ENCODE results near the gene COL12A1.
"Not testable (repeated sequence)": the region's sequence is repeated elsewhere in the genome, so short reads cannot be mapped to it uniquely, and the experiment has no call there.

The COL12A1 gene

DNA sequence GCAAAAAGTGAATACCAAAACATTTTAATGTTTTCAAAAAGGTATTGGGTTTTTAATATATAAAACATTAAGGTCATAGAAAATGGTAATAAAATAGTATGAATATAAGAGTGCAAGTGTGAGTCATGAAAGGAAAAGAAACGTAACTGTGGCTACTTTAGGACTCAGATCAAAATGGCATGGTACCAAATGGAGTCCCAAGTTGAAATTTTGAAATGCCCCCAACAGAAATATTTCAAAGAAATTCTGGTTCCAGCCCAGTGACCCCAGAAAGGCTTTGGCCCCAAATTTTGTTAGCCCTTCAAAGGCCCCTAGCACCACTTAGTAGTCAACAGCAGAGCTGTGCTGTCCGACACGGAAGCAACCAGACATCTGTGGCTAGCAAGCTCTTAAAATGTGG lies 6.0 kb downstream of the COL12A1 start:
- no peak overlapping the region for H3K9ac ChIP-seq (ENCODE audit: insufficient read length, low read depth)
- peaks cover 40% of the 10 kb centered on the region for H3K27me3 ChIP-seq (ENCODE audit: insufficient read depth, insufficient read length)
- no peak for DNase-seq (ENCODE audit: low read depth, low spot score)
- no peak for TF ChIP-seq YY1 (IDR thresholded peaks at IDR 0.05; ENCODE audit: insufficient read depth, insufficient read length)
- H3K9me3 ChIP-seq (ENCODE audit: insufficient read depth, low read length), result no peaks in the 10 kb centered on the region
- no peak overlapping the region for H3K4me3 ChIP-seq (ENCODE audit: insufficient read length, low read depth)
- no peaks in the 10 kb centered on the region for H3K36me3 ChIP-seq (ENCODE audit: insufficient read depth, insufficient read length, low read length)
- no peaks in the 10 kb centered on the region for H3K4me1 ChIP-seq (ENCODE audit: insufficient read depth, insufficient read length)

DNA sequence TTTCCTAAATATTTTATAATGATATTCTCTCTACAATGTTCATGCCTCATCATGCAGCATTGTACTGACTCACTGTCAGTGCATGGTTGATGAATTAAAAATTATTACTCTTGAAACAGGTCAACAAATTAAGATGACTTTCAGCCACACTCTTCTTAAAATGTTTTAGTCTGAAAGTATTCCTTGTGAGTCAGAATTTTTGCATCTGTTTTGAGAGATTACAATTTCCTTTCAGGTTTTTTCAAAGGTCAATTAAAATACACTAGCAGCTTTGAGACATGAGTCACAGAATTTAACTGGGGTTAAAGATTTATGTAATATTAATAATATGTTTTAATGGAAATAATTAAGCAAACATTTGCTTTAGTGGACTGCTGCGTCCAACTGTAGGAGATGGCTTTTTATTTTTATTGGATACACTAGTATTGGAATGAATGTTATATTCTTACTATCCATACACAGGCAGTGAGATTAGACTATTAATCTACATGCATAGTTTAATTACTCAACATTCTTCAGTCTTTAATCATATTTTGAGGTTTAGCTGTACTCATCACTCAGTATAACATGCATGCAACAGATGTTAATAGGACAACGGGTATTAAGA lies 9.7 kb downstream of the COL12A1 start:
- Histone ChIP-seq H3K4me3 (ENCODE audit: insufficient read length, low read depth) (no peak overlapping the region), H3K36me3 (ENCODE audit: insufficient read depth, insufficient read length, low read length) (no peaks in the 10 kb centered on the region), H3K9ac (ENCODE audit: insufficient read length, low read depth) (no peak overlapping the region), H3K4me1 (ENCODE audit: insufficient read depth, insufficient read length) (no peaks in the 10 kb centered on the region), H3K27me3 (ENCODE audit: insufficient read depth, insufficient read length) (peaks cover 3% of the 10 kb centered on the region), H3K9me3 (ENCODE audit: insufficient read depth, low read length) (no peaks in the 10 kb centered on the region)
- TF ChIP-seq YY1 (IDR thresholded peaks at IDR 0.05; ENCODE audit: insufficient read depth, insufficient read length), result no peak
- no peak for TF ChIP-seq SUZ12 (IDR thresholded peaks at IDR 0.05; ENCODE audit: extremely low read depth, insufficient read depth, insufficient read length)
- TF ChIP-seq ZNF274 (IDR thresholded peaks at IDR 0.05; ENCODE audit: low read depth, low read length), result no peak
- DNase-seq (ENCODE audit: low read depth, low spot score), result no peak

DNA sequence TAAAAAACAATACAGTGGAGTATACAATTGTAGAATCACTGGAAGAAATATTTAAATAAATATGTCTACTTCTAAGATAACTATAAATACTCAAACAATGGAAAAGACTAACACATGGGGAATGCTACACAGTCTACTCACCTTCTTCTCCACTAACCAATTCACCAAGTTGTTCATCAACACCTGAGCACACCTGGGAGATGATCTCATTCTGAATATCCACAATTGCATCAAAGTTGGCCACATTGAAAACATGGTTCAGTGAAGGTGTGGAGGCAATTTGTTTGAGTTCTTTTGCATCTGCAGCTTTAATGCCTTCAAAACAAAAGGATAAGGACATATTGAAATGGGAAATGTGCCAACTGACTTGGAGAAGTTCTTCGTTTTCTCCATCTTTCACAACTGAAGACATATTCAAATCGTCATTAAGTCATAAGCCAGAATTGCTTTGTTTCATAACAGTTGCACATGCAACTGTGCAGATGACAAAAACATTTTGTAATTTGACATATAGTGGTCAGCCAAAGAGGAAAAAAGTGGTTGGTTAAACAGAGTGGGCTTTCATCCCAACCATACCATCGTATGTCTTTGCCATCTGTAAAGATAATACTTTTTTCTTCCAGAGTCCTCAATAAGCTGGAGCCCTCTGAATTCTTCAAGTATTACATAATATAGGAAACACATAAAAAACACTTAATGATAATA lies 17.5 kb downstream of the COL12A1 start:
- Histone ChIP-seq H3K4me3 (ENCODE audit: insufficient read length, low read depth) (no peak overlapping the region), H3K9ac (ENCODE audit: insufficient read length, low read depth) (no peak overlapping the region), H3K36me3 (ENCODE audit: insufficient read depth, insufficient read length, low read length) (peaks cover 12% of the 10 kb centered on the region), H3K9me3 (ENCODE audit: insufficient read depth, low read length) (no peaks in the 10 kb centered on the region), H3K27me3 (ENCODE audit: insufficient read depth, insufficient read length) (no peaks in the 10 kb centered on the region), H3K4me1 (ENCODE audit: insufficient read depth, insufficient read length) (no peaks in the 10 kb centered on the region)
- TF ChIP-seq YY1 (IDR thresholded peaks at IDR 0.05; ENCODE audit: insufficient read depth, insufficient read length) (no peak), SUZ12 (IDR thresholded peaks at IDR 0.05; ENCODE audit: extremely low read depth, insufficient read depth, insufficient read length) (no peak), ZNF274 (IDR thresholded peaks at IDR 0.05; ENCODE audit: low read depth, low read length) (no peak)
- no peak for DNase-seq (ENCODE audit: low read depth, low spot score)

DNA sequence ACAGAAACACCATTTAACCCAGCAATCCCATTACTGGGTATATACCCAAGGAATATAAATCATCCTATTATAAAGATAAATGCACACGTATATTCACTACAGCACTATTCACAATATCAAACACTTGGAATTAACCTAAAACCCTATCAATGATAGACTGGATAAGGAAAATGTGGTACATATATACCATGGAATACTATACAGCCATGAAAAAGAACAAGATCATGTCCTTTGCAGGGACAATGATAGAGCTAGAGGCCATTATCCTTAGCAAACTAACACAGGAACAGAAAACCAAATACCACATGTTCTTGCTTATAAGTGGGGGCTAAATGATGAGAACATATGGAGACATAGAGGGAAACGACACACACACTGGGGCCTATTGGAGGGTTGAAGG lies 19.3 kb downstream of the COL12A1 start:
- not testable (repeated sequence) for DNase-seq (ENCODE audit: low read depth, low spot score); H3K27me3 ChIP-seq (ENCODE audit: insufficient read depth, insufficient read length); H3K9me3 ChIP-seq (ENCODE audit: insufficient read depth, low read length); H3K9ac ChIP-seq (ENCODE audit: insufficient read length, low read depth); H3K4me3 ChIP-seq (ENCODE audit: insufficient read length, low read depth); H3K4me1 ChIP-seq (ENCODE audit: insufficient read depth, insufficient read length)
- H3K36me3 ChIP-seq (ENCODE audit: insufficient read depth, insufficient read length, low read length), result peaks cover 12% of the 10 kb centered on the region

DNA sequence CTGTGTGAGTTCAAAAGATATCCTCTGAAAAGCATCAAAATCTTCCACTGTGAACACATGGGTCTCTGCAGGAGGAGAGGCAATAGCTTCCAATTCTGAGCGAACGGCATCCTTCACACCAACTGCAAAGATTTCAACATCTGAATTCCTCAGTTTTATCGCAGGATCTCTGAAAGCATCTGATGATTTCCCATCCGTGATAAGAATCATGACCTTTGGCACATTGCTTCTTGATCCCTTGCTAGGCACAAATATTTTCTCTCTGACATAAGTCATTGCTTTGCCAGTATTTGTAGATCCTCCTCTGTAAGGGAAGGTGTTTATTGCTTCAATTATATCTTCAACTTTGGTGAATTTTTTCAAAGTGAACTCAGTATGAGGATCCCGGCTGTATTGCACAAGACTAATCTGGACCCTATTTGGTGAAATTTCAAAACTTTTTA lies 22.7 kb downstream of the COL12A1 start:
- Histone ChIP-seq H3K9ac (ENCODE audit: insufficient read length, low read depth) (no peak overlapping the region), H3K4me3 (ENCODE audit: insufficient read length, low read depth) (no peak overlapping the region), H3K36me3 (ENCODE audit: insufficient read depth, insufficient read length, low read length) (peaks cover 8% of the 10 kb centered on the region), H3K27me3 (ENCODE audit: insufficient read depth, insufficient read length) (no peaks in the 10 kb centered on the region), H3K4me1 (ENCODE audit: insufficient read depth, insufficient read length) (no peaks in the 10 kb centered on the region), H3K9me3 (ENCODE audit: insufficient read depth, low read length) (no peaks in the 10 kb centered on the region)
- TF ChIP-seq SUZ12 (IDR thresholded peaks at IDR 0.05; ENCODE audit: extremely low read depth, insufficient read depth, insufficient read length) (no peak), YY1 (IDR thresholded peaks at IDR 0.05; ENCODE audit: insufficient read depth, insufficient read length) (no peak), ZNF274 (IDR thresholded peaks at IDR 0.05; ENCODE audit: low read depth, low read length) (no peak)
- no peak for DNase-seq (ENCODE audit: low read depth, low spot score)

DNA sequence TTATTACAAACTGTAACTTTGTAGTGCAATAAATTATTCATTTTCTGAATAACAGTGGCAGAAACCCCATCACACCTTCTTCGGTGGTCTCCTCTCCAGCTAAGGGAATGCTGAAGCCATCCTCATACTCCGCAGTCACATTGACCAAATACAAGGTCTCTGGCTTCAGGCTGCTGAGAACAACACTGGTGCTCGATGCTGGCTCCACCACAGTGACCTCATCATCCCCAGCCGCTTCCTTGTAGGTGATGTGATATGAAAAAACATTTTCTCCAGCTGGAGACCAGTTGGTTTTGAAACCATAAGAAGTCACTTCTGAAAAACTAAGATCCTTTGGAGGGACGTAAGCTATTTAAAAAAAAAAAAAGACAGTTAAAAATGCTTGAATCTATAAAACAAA lies 25.0 kb downstream of the COL12A1 start:
- Histone ChIP-seq H3K27me3 (ENCODE audit: insufficient read depth, insufficient read length) (no peaks in the 10 kb centered on the region), H3K4me1 (ENCODE audit: insufficient read depth, insufficient read length) (no peaks in the 10 kb centered on the region), H3K9ac (ENCODE audit: insufficient read length, low read depth) (no peak overlapping the region), H3K9me3 (ENCODE audit: insufficient read depth, low read length) (no peaks in the 10 kb centered on the region), H3K4me3 (ENCODE audit: insufficient read length, low read depth) (no peak overlapping the region), H3K36me3 (ENCODE audit: insufficient read depth, insufficient read length, low read length) (peaks cover 12% of the 10 kb centered on the region)
- TF ChIP-seq ZNF274 (IDR thresholded peaks at IDR 0.05; ENCODE audit: low read depth, low read length) (no peak), YY1 (IDR thresholded peaks at IDR 0.05; ENCODE audit: insufficient read depth, insufficient read length) (no peak), SUZ12 (IDR thresholded peaks at IDR 0.05; ENCODE audit: extremely low read depth, insufficient read depth, insufficient read length) (no peak)
- no peak for DNase-seq (ENCODE audit: low read depth, low spot score)

DNA sequence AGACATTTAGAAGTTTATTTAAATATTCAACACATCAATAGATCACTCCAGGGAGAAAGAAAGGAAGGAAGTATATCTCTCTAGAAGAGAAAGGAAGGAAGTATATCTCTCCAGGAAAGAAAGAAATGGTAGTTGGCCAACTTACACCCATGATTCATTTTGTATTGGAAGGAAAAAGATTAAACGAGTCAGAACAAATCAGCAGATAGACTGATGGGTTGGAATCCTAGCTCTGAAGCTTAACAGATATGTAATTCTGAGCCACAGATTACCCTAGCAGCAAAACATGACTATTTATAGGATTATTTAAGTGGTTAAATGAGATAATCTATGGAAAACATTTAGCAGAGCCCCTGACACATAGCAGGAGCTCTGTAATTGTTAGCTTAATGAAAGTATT lies 27.1 kb downstream of the COL12A1 start:
- Histone ChIP-seq H3K9ac (ENCODE audit: insufficient read length, low read depth) (no peak overlapping the region), H3K4me1 (ENCODE audit: insufficient read depth, insufficient read length) (no peaks in the 10 kb centered on the region), H3K27me3 (ENCODE audit: insufficient read depth, insufficient read length) (no peaks in the 10 kb centered on the region), H3K4me3 (ENCODE audit: insufficient read length, low read depth) (no peak overlapping the region), H3K36me3 (ENCODE audit: insufficient read depth, insufficient read length, low read length) (peaks cover 12% of the 10 kb centered on the region), H3K9me3 (ENCODE audit: insufficient read depth, low read length) (no peaks in the 10 kb centered on the region)
- TF ChIP-seq YY1 (IDR thresholded peaks at IDR 0.05; ENCODE audit: insufficient read depth, insufficient read length), result no peak
- TF ChIP-seq ZNF274 (IDR thresholded peaks at IDR 0.05; ENCODE audit: low read depth, low read length), result no peak
- TF ChIP-seq SUZ12 (IDR thresholded peaks at IDR 0.05; ENCODE audit: extremely low read depth, insufficient read depth, insufficient read length), result no peak
- no peak for DNase-seq (ENCODE audit: low read depth, low spot score)
